ENCODE results near the gene CD19.
"Not testable (repeated sequence)": the region's sequence is repeated elsewhere in the genome, so short reads cannot be mapped to it uniquely, and the experiment has no call there.

- TF ChIP-seq, protein P1, sequence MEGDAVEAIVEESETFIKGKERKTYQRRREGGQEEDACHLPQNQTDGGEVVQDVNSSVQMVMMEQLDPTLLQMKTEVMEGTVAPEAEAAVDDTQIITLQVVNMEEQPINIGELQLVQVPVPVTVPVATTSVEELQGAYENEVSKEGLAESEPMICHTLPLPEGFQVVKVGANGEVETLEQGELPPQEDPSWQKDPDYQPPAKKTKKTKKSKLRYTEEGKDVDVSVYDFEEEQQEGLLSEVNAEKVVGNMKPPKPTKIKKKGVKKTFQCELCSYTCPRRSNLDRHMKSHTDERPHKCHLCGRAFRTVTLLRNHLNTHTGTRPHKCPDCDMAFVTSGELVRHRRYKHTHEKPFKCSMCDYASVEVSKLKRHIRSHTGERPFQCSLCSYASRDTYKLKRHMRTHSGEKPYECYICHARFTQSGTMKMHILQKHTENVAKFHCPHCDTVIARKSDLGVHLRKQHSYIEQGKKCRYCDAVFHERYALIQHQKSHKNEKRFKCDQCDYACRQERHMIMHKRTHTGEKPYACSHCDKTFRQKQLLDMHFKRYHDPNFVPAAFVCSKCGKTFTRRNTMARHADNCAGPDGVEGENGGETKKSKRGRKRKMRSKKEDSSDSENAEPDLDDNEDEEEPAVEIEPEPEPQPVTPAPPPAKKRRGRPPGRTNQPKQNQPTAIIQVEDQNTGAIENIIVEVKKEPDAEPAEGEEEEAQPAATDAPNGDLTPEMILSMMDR (IDR thresholded peaks at IDR 0.05) = not testable (repeated sequence)
- TF ChIP-seq POLR2A (IDR thresholded peaks at IDR 0.05) = not testable (repeated sequence)
Measured at GRCh38 chr16:28980330-28980729, 48.6 kb downstream of the CD19 start.

All from body of pancreas (tissue), 4 donors.